Testis (tissue), 3 donors: ENCODE data around the gene COL6A3. TPM values are rescaled to one million over a fixed set of nuclear protein-coding genes. Genes with fewer than 3 reads are reported as not detected.
A peak's percentile ranks its signal among the peaks of the same experiment; 100 is the strongest.

ENCODE experiments used
- DNase-seq: peaks from one replicate; pipeline ENCODE4 v3.0.0-alpha.2; 2019
- H3K27ac ChIP-seq, 2 donors: fragments of 200-600 bp; sonication (generic); one replicate each; pipeline ENCODE4 v1.5.1; 2019
- H3K27me3 ChIP-seq: fragments of 200-600 bp; sonication (generic); one replicate; pipeline ENCODE4 v1.5.1; 2019
- H3K36me3 ChIP-seq: fragments of 200-600 bp; sonication (generic); one replicate; pipeline ENCODE4 v1.5.1; 2017; ENCODE audit warnings: low read depth; ENCODE audit errors: missing control alignments
- H3K4me1 ChIP-seq: fragments of 200-600 bp; sonication (generic); one replicate; pipeline ENCODE4 v1.5.1; 2019
- H3K4me3 ChIP-seq, 2 donors: fragments of 200-600 bp; sonication (generic); one replicate each; pipeline ENCODE4 v1.5.1; 2017 to 2019
- H3K9me3 ChIP-seq: fragments of 200-600 bp; sonication (generic); one replicate; pipeline ENCODE4 v1.5.1; 2017
- CTCF ChIP-seq, 3 experiments: fragments of 450-650 bp in 2 of 3; fragments of 200-600 bp in 1 of 3; sonication (generic) in 1 of 3; IDR thresholded peaks; one replicate each; pipeline ENCODE4 v1.5.1; 2016 to 2019; ENCODE audit warnings: antibody characterized with exemption in 3 of 3, mild to moderate bottlenecking in 2 of 3, moderate library complexity in 1 of 3
- POLR2A ChIP-seq: fragments of 450-650 bp; IDR thresholded peaks from one replicate; pipeline ENCODE4 v1.6.1; 2017; ENCODE audit warnings: antibody characterized with exemption, mild to moderate bottlenecking, moderate library complexity
- WGBS, 2 donors: methylation state at CpG; one replicate each; pipeline ENCODE4 v1.1.5; 2018; 5-methylcytosine and 5-hydroxymethylcytosine counted together
- intact Hi-C: fragments of 100-400 bp; cut with DNase I; formaldehyde crosslinking; loops from one replicate; pipeline ENCODE4 v1.15.1; 2023; ENCODE audit warnings: low total_unique reads
- polyA plus RNA-seq: library from polyadenylated mRNA; stranded (reverse); fragments of 350-450 nt; fragmentation: Illumina TruSeq; extraction: RNeasy Lipid Tissue Mini Kit (QIAGEN cat#74804); gene quantifications from one replicate; pipeline ENCODE4 v1.2.3, GENCODE V29; 2014; ENCODE audit warnings: low read depth, low replicate concordance; ENCODE audit not compliant: insufficient read depth
- total RNA-seq, 2 donors: library from RNA; depleted of rRNA; stranded (reverse); fragments of >200 nt; gene quantifications; one replicate each; pipeline ENCODE4 v1.2.3, GENCODE V29; 2016

Gene COL6A3
- total and polyA plus RNA-seq, 3 donors from 2014 or later: 35.1 to 93.1 (median 74.1) TPM

GRCh38 chr2:237351796-237352195 lies 62.2 kb downstream of the COL6A3 start:
- Histone ChIP-seq H3K4me3 (no peak overlapping the region), H3K9me3 (no peaks in the 10 kb centered on the region), H3K36me3 (no peaks in the 10 kb centered on the region), H3K27me3 (no peaks in the 10 kb centered on the region), H3K4me1 (no peaks in the 10 kb centered on the region), H3K27ac (peak overlapping the region in 1 of 2 donors; percentile 42)
- intact Hi-C loops: no loop called here
- DNase-seq: no peak
- TF ChIP-seq POLR2A (no peak), CTCF (IDR thresholded peaks at IDR 0.05) (no peak)
- 83 to 91% methylated on average over 4 of the region's 4 CpGs for WGBS, 2 donors

- H3K27ac ChIP-seq: no peak overlapping the region
- WGBS, 2 donors: 76 to 80% methylated on average over 8 of the region's 8 CpGs
- H3K27me3 ChIP-seq: no peaks in the 10 kb centered on the region
- no peak overlapping the region for H3K4me3 ChIP-seq
- no peak for TF ChIP-seq POLR2A
- no peak for TF ChIP-seq CTCF (IDR thresholded peaks at IDR 0.05)
- no peaks in the 10 kb centered on the region for H3K36me3 ChIP-seq
- intact Hi-C loops: no loop called here
- DNase-seq: no peak
- H3K4me1 ChIP-seq: no peaks in the 10 kb centered on the region
- no peaks in the 10 kb centered on the region for H3K9me3 ChIP-seq
Measured at GRCh38 chr2:237351046-237351445, 62.9 kb downstream of the COL6A3 start.

- DNase-seq: no peak
- H3K4me1 ChIP-seq: no peaks in the 10 kb centered on the region
- H3K9me3 ChIP-seq: no peaks in the 10 kb centered on the region
- H3K36me3 ChIP-seq: no peaks in the 10 kb centered on the region
- TF ChIP-seq POLR2A (no peak), CTCF (IDR thresholded peaks at IDR 0.05) (no peak)
- 80 to 86% methylated on average over 6 of the region's 6 CpGs for WGBS, 2 donors
- no peak overlapping the region for H3K4me3 ChIP-seq
- intact Hi-C loops: no loop called here
- H3K27ac ChIP-seq: peak overlapping the region in 1 of 2 donors; percentile 19
- no peaks in the 10 kb centered on the region for H3K27me3 ChIP-seq
Measured at GRCh38 chr2:237350597-237350996, 63.4 kb downstream of the COL6A3 start.

- H3K27ac ChIP-seq: peak overlapping the region in 1 of 2 donors; percentile 19
- TF ChIP-seq POLR2A (no peak), CTCF (IDR thresholded peaks at IDR 0.05) (no peak)
- intact Hi-C loops: no loop called here
- H3K36me3 ChIP-seq: no peaks in the 10 kb centered on the region
- no peaks in the 10 kb centered on the region for H3K27me3 ChIP-seq
- no peaks in the 10 kb centered on the region for H3K9me3 ChIP-seq
- no peaks in the 10 kb centered on the region for H3K4me1 ChIP-seq
- DNase-seq: no peak
- 84 to 87% methylated on average over 11 of the region's 11 CpGs for WGBS, 2 donors
- H3K4me3 ChIP-seq: no peak overlapping the region
Measured at GRCh38 chr2:237350070-237350469, 63.9 kb downstream of the COL6A3 start.

GRCh38 chr2:237348281-237348865 lies 65.6 kb downstream of the COL6A3 start:
- no peaks in the 10 kb centered on the region for H3K4me1 ChIP-seq
- H3K36me3 ChIP-seq: no peaks in the 10 kb centered on the region
- no peak overlapping the region for H3K4me3 ChIP-seq
- no peaks in the 10 kb centered on the region for H3K9me3 ChIP-seq
- TF ChIP-seq CTCF (IDR thresholded peaks at IDR 0.05): no peak
- TF ChIP-seq POLR2A: no peak
- no peak for DNase-seq
- intact Hi-C loops: no loop called here
- H3K27me3 ChIP-seq: no peaks in the 10 kb centered on the region
- 62 to 68% methylated on average over 11 of the region's 11 CpGs for WGBS, 2 donors
- H3K27ac ChIP-seq: no peak overlapping the region
